A549 (cell line): Measurements from ENCODE around the gene OR2F2.

Source experiments
- CBX8 ChIP-seq: fragments of 200-600 bp; sonication (generic); IDR thresholded peaks from 2 replicates; pipeline ENCODE4 v1.6.1; 2016
- CHD4 ChIP-seq: fragments of 200-600 bp; sonication (generic); IDR thresholded peaks from 2 replicates; pipeline ENCODE4 v1.6.1; 2016; ENCODE audit warnings: antibody characterized with exemption, mild to moderate bottlenecking, borderline replicate concordance
- EP300 ChIP-seq, 2 experiments: fragments of >200 bp; sonication (Bioruptor Twin); formaldehyde crosslinking; IDR thresholded peaks; 2 replicates in 1 of 2; 3 replicates in 1 of 2; pipeline ENCODE4 v1.6.1; 2016 to 2017
- RNF2 ChIP-seq: fragments of 200-600 bp; sonication (generic); IDR thresholded peaks from 2 replicates; pipeline ENCODE4 v1.6.1; 2016; ENCODE audit warnings: low read depth, mild to moderate bottlenecking, antibody characterized with exemption, moderate library complexity, borderline replicate concordance
- ZFP36 ChIP-seq: fragments of 450-650 bp; IDR thresholded peaks from 2 replicates; pipeline ENCODE4 v1.6.1; 2014; ENCODE audit warnings: borderline replicate concordance; ENCODE audit not compliant: partially characterized antibody
- ZSCAN20 ChIP-seq: fragments of 250-450 bp; sonication (Bioruptor Pico); IDR thresholded peaks from 2 replicates; pipeline ENCODE4 v1.8.0; 2022; ENCODE audit warnings: mild to moderate bottlenecking, moderate library complexity
- TF ChIP-seq, protein P1 (sequence below): IDR thresholded peaks from 2 replicates; pipeline ENCODE4 v1.6.1; 2012
- TF ChIP-seq, protein P2 (sequence below): IDR thresholded peaks from 2 replicates; pipeline ENCODE4 v1.6.1; 2012; ENCODE audit warnings: low read depth, borderline replicate concordance
- TF ChIP-seq, protein P3 (sequence below): fragments of >200 bp; sonication (Bioruptor Twin); formaldehyde crosslinking; IDR thresholded peaks from 3 replicates; pipeline ENCODE4 v1.5.1; 2016

DNA sequence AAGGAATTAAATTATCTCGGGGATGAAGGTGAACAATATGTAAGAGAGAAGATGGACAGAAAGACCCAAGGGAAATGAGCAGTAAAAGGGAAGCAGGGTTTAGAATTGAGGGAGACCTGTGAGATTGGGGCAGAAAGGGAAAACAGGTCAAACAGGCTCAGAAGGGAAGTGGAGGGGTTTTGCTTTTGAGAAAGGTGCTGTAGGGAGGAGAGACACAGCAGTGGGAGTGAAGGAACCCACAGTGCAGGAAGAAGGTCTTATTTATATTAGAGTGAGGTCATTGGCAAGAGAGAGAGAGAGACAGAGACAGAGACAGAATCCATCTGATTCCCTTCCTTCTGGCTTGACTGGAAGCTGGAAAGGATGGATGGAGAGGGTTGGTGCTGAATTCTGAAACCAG lies 29.5 kb upstream of the OR2F2 start:
- TF ChIP-seq RNF2 (no peak), CBX8 (no peak), ZSCAN20 (CRISPR knock-in tag) (no peak), CHD4 (no peak), ZFP36 (no peak), EP300 (IDR thresholded peaks at IDR 0.05) (no peak)
- TF ChIP-seq, protein P1, sequence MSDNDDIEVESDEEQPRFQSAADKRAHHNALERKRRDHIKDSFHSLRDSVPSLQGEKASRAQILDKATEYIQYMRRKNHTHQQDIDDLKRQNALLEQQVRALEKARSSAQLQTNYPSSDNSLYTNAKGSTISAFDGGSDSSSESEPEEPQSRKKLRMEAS = no peak
- TF ChIP-seq, protein P2, sequence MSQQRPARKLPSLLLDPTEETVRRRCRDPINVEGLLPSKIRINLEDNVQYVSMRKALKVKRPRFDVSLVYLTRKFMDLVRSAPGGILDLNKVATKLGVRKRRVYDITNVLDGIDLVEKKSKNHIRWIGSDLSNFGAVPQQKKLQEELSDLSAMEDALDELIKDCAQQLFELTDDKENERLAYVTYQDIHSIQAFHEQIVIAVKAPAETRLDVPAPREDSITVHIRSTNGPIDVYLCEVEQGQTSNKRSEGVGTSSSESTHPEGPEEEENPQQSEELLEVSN = no peak
- TF ChIP-seq, protein P3, sequence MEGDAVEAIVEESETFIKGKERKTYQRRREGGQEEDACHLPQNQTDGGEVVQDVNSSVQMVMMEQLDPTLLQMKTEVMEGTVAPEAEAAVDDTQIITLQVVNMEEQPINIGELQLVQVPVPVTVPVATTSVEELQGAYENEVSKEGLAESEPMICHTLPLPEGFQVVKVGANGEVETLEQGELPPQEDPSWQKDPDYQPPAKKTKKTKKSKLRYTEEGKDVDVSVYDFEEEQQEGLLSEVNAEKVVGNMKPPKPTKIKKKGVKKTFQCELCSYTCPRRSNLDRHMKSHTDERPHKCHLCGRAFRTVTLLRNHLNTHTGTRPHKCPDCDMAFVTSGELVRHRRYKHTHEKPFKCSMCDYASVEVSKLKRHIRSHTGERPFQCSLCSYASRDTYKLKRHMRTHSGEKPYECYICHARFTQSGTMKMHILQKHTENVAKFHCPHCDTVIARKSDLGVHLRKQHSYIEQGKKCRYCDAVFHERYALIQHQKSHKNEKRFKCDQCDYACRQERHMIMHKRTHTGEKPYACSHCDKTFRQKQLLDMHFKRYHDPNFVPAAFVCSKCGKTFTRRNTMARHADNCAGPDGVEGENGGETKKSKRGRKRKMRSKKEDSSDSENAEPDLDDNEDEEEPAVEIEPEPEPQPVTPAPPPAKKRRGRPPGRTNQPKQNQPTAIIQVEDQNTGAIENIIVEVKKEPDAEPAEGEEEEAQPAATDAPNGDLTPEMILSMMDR = no peak
